GM06990 (cell line): ENCODE measurements around the gene ARMC10.
"Not testable (repeated sequence)": the region's sequence is repeated elsewhere in the genome, so short reads cannot be mapped to it uniquely, and the experiment has no call there.

Experiments used
- DNase-seq: peaks from one replicate; pipeline ENCODE4 v3.0.0-alpha.2; 2011; ENCODE audit not compliant: insufficient read length; ENCODE audit errors: extremely low read depth
- H3K27me3 ChIP-seq: replicated peaks from 2 replicates; pipeline ENCODE4 v1.6.0; 2011; ENCODE audit warnings: low read length; ENCODE audit not compliant: control insufficient read depth, insufficient read depth
- H3K36me3 ChIP-seq: 2 replicates; pipeline ENCODE4 v1.5.1; 2011; ENCODE audit warnings: low read length; ENCODE audit not compliant: control insufficient read depth, insufficient read depth
- H3K4me3 ChIP-seq: replicated peaks from 2 replicates; pipeline ENCODE4 v1.5.1; 2011; ENCODE audit warnings: low read depth, mild to moderate bottlenecking, control low read depth, low read length
- TF ChIP-seq, protein P1 (sequence below): IDR thresholded peaks from 2 replicates; pipeline ENCODE4 v1.5.1; 2011; ENCODE audit warnings: low read length, control low read depth, mild to moderate bottlenecking, inconsistent platforms; ENCODE audit not compliant: insufficient read depth, poor library complexity, severe bottlenecking

Gene ARMC10

DNA sequence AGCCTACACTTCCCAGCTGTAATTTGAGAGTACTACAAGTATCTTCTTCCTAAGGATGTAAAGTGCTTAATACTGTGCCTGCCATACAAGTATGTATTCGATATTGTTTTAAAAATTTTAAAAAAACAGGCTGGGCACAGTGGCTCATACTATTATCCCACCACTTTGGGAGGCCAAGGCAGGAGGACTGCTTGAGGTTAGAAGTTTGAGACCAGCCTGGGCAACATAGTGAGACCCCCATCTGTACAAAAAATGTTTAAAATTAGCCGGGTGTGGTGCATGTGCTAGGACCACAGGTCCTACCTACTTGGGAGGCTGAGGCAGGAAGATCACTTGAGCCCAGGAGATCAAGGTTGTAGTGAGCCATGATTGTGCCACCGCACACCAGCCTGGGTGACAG, 8.3 kb downstream of the ARMC10 start:
- peaks cover 3% of the 10 kb centered on the region for H3K36me3 ChIP-seq
- no peaks in the 10 kb centered on the region for H3K27me3 ChIP-seq
- DNase-seq, result no peak
- no peak overlapping the region for H3K4me3 ChIP-seq
- TF ChIP-seq, protein P1, sequence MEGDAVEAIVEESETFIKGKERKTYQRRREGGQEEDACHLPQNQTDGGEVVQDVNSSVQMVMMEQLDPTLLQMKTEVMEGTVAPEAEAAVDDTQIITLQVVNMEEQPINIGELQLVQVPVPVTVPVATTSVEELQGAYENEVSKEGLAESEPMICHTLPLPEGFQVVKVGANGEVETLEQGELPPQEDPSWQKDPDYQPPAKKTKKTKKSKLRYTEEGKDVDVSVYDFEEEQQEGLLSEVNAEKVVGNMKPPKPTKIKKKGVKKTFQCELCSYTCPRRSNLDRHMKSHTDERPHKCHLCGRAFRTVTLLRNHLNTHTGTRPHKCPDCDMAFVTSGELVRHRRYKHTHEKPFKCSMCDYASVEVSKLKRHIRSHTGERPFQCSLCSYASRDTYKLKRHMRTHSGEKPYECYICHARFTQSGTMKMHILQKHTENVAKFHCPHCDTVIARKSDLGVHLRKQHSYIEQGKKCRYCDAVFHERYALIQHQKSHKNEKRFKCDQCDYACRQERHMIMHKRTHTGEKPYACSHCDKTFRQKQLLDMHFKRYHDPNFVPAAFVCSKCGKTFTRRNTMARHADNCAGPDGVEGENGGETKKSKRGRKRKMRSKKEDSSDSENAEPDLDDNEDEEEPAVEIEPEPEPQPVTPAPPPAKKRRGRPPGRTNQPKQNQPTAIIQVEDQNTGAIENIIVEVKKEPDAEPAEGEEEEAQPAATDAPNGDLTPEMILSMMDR, result no peak

DNA sequence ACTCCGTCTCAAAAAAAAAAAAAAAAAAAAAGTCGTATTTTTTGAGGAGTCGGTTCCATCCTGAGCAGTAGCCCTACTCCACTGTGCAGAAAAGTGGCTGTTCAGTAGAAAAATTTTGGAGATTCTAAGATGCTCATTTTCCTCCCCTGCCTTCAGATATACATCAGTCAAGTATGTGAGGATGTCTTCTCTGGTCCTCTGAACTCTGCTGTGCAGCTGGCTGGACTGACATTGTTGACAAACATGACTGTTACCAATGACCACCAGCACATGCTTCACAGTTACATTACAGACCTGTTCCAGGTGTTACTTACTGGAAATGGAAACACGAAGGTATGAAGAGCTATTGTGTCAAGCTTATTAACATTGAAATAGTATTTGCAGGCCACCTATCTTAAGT, 17.4 kb downstream of the ARMC10 start:
- H3K27me3 ChIP-seq, H3K36me3 ChIP-seq, DNase-seq, H3K4me3 ChIP-seq: not testable (repeated sequence)

DNA sequence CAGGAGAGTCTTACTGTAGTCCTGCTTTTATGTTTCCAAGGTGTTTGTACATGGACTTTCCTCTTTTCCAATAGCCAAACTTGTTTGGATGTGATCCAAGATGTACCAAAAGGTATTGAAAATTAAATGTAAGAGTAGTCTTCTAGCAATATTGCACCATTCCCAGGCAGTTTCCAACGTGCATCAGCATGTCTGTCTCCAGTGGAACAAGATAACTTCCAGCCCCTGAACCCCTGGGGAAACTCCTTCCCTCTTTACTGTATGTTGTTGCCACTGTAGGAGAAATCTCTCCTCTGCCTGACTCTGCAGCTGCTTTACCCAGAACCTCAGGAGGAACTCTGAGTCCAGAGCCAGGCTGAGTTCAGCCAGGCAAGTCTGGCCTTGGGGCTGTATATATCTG, 18.5 kb downstream of the ARMC10 start:
- peaks cover 4% of the 10 kb centered on the region for H3K36me3 ChIP-seq
- H3K4me3 ChIP-seq, result no peak overlapping the region
- TF ChIP-seq, protein P1, result no peak
- DNase-seq, result no peak
- H3K27me3 ChIP-seq, result no peaks in the 10 kb centered on the region

DNA sequence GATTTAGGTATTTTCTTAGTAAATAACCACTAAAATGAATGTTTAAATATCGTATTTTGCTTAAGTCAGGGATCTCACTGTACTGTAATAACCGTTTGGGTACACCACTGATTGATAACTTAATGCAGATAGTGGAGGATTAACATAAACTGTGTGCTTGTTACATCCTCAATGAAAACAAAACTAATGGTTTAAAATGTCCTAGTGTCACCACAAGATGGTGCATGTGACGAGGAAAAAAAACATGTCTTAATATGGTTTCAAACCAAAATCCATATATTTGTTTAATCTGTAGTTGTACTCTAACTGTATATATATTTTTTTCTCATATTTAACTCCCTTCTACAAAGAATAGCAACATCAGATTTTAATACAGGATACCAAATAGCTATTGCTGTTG, 19.2 kb downstream of the ARMC10 start:
- Histone ChIP-seq H3K4me3 (no peak overlapping the region), H3K36me3 (peaks cover 4% of the 10 kb centered on the region), H3K27me3 (no peaks in the 10 kb centered on the region)
- no peak for DNase-seq
- TF ChIP-seq, protein P1, result no peak

DNA sequence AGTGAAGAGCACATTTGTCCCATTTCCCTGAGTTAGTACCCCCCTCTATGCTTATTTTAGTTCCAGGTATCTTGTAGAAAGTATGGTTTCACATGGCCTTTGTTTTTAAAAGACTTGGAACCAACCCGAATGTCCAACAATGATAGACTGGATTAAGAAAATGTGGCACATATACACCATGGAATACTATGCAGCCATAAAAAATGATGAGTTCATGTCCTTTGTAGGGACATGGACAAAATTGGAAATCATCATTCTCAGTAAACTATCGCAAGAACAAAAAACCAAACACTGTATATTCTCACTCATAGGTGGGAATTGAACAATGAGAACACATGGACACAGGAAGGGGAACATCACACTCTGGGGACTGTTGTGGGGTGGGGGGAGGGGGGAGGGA, 20.6 kb downstream of the ARMC10 start:
- DNase-seq, H3K4me3 ChIP-seq, H3K36me3 ChIP-seq, H3K27me3 ChIP-seq: not testable (repeated sequence)

DNA sequence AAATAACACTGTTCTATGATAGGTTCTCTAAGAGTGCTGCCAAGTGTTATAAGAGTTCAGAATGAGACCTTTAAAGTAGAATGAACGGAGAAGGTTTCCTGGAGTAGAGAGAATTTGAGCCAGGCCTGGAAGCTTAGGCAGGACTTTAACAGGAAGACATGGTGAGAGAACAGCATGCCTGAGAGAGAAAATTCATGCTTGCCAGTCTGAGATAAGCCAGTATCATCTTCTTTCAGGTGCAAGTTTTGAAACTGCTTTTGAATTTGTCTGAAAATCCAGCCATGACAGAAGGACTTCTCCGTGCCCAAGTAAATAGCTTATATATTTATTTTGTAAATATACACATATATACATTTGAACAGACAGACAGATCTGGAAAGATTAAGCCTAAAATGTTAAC, 22.1 kb downstream of the ARMC10 start:
- DNase-seq, result no peak
- H3K36me3 ChIP-seq, result peaks cover 3% of the 10 kb centered on the region
- H3K27me3 ChIP-seq, result no peaks in the 10 kb centered on the region
- TF ChIP-seq, protein P1, result no peak
- H3K4me3 ChIP-seq, result no peak overlapping the region

DNA sequence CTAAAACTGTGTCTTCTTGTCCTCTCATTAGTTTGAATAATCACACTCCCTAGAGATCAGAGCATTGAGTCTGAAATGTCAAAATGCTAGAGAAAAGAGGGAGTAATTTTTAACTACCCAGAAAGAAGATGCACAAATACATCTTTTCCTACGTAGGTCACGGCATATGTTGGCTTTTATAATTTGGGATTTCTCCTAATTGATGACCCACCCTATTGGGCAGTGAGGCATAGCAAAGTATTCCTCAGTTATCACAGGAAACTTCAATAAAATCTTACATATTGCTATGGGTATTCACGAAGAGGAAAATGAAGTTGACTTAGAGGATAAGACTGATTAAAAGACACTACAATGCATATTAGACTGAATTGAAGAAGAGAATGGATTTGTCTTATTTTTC, 25.4 kb downstream of the ARMC10 start:
- peaks cover 4% of the 10 kb centered on the region for H3K36me3 ChIP-seq
- TF ChIP-seq, protein P1, result no peak
- H3K4me3 ChIP-seq, result no peak overlapping the region
- DNase-seq, result no peak
- no peaks in the 10 kb centered on the region for H3K27me3 ChIP-seq
